ENCODE data around the gene GOLGA1.
A peak's percentile ranks its signal among the peaks of the same experiment; 100 is the strongest.
"Not testable (repeated sequence)": the region's sequence is repeated elsewhere in the genome, so short reads cannot be mapped to it uniquely, and the experiment has no call there.

GOLGA1 gene

GRCh38 chr9:124934290-124934689 is 6.6 kb downstream of the GOLGA1 start:
- DNase-seq = no peak

GRCh38 chr9:124932333-124932732 is 8.6 kb downstream of the GOLGA1 start:
- no peak for DNase-seq

GRCh38 chr9:124929464-124929863 is 11.4 kb downstream of the GOLGA1 start:
- DNase-seq = no peak

GRCh38 chr9:124928116-124928515 is 12.8 kb downstream of the GOLGA1 start:
- no peak for DNase-seq

GRCh38 chr9:124920394-124920793 is 20.5 kb downstream of the GOLGA1 start:
- not testable (repeated sequence) for DNase-seq

GRCh38 chr9:124914753-124915405 is 26.0 kb downstream of the GOLGA1 start:
- DNase-seq = no peak

- DNase-seq = no peak
Measured at GRCh38 chr9:124913378-124913777, 27.5 kb downstream of the GOLGA1 start.

- no peak for DNase-seq
Measured at GRCh38 chr9:124911766-124912165, 29.1 kb downstream of the GOLGA1 start.

GRCh38 chr9:124908098-124908497 is 32.8 kb downstream of the GOLGA1 start:
- no peak for DNase-seq

GRCh38 chr9:124906966-124907365 is 33.9 kb downstream of the GOLGA1 start:
- no peak for DNase-seq

- DNase-seq = no peak
Measured at GRCh38 chr9:124899845-124900244, 41.0 kb downstream of the GOLGA1 start.

GRCh38 chr9:124897570-124898460 is 43.1 kb downstream of the GOLGA1 start:
- DNase-seq = no peak

GRCh38 chr9:124894741-124895170 is 46.1 kb downstream of the GOLGA1 start:
- peak; percentile 37 for DNase-seq

- no peak for DNase-seq
Measured at GRCh38 chr9:124894035-124894740, 46.7 kb downstream of the GOLGA1 start.

- no peak for DNase-seq
Measured at GRCh38 chr9:124890179-124890578, 50.7 kb downstream of the GOLGA1 start.

GRCh38 chr9:124889006-124889405 is 51.9 kb downstream of the GOLGA1 start:
- DNase-seq = no peak

- no peak for DNase-seq
Measured at GRCh38 chr9:124887832-124888231, 53.1 kb downstream of the GOLGA1 start.

- no peak for DNase-seq
Measured at GRCh38 chr9:124886866-124887492, 53.9 kb downstream of the GOLGA1 start.

GRCh38 chr9:124886461-124886860 is 54.4 kb downstream of the GOLGA1 start:
- no peak for DNase-seq

GRCh38 chr9:124885551-124885950 is 55.3 kb downstream of the GOLGA1 start:
- DNase-seq = no peak

GRCh38 chr9:124884376-124884775 is 56.5 kb downstream of the GOLGA1 start:
- DNase-seq = no peak

- peak; percentile 50 for DNase-seq
Measured at GRCh38 chr9:124882231-124882630, 58.7 kb downstream of the GOLGA1 start.

GRCh38 chr9:124881138-124881743 is 59.6 kb downstream of the GOLGA1 start:
- DNase-seq = no peak
